Sigmoid colon (tissue), 7 donors: ENCODE data around the gene ITIH4. TPM values are rescaled to one million over a fixed set of nuclear protein-coding genes. Genes with fewer than 3 reads are reported as not detected.

ENCODE experiments used
- DNase-seq: peaks from one replicate; pipeline ENCODE4 v3.0.0-alpha.2; 2019
- H3K27ac ChIP-seq, 4 donors: fragments of 200-600 bp; sonication (generic); one replicate each; pipeline ENCODE4 v1.5.1; 2016 to 2019; ENCODE audit warnings: mild to moderate bottlenecking in 1 of 4
- H3K27me3 ChIP-seq, 3 donors: fragments of 200-600 bp; sonication (generic); one replicate each; pipeline ENCODE4 v1.5.1; 2019; ENCODE audit warnings: mild to moderate bottlenecking in 1 of 3
- H3K36me3 ChIP-seq, 4 donors: fragments of 200-600 bp; sonication (generic); one replicate each; pipeline ENCODE4 v1.5.1; 2016 to 2019
- H3K4me1 ChIP-seq, 4 donors: fragments of 200-600 bp; sonication (generic); one replicate each; pipeline ENCODE4 v1.5.1; 2017 to 2019
- H3K4me3 ChIP-seq, 4 donors: fragments of 200-600 bp; sonication (generic); one replicate each; pipeline ENCODE4 v1.5.1; 2017 to 2019; ENCODE audit warnings: mild to moderate bottlenecking in 2 of 4, moderate library complexity in 1 of 4
- H3K9me3 ChIP-seq, 4 donors: fragments of 200-600 bp in 3 of 4; sonication (generic) in 3 of 4; one replicate each; pipeline versions ENCODE4 v1.5.1 to v1.6.1; 2013 to 2019
- CTCF ChIP-seq, 4 experiments: fragments of 450-650 bp in 3 of 4; fragments of 200-600 bp in 1 of 4; IDR thresholded peaks; one replicate each; pipeline ENCODE4 v1.5.1; 2016 to 2019; ENCODE audit warnings: antibody characterized with exemption in 4 of 4, mild to moderate bottlenecking in 3 of 4, moderate library complexity in 2 of 4
- EP300 ChIP-seq, 4 donors: sonication (generic); formaldehyde crosslinking; IDR thresholded peaks; one replicate each; pipeline ENCODE4 v1.6.1; 2017; ENCODE audit warnings: antibody characterized with exemption in 4 of 4
- POLR2A ChIP-seq, 2 donors: fragments of 450-650 bp; IDR thresholded peaks; one replicate each; pipeline ENCODE4 v1.6.1; 2016; ENCODE audit warnings: antibody characterized with exemption in 2 of 2, mild to moderate bottlenecking in 2 of 2, moderate library complexity in 2 of 2
- POLR2AphosphoS5 ChIP-seq, 4 donors: sonication (generic); formaldehyde crosslinking; IDR thresholded peaks; one replicate each; pipeline ENCODE4 v1.6.1; 2017; ENCODE audit warnings: antibody characterized with exemption in 4 of 4
- WGBS, 2 donors: extraction: QIAGEN DNeasy Blood & Tissue Kit; methylation state at CpG; one replicate each; pipeline ENCODE4 v1.1.7; 2013; 5-methylcytosine and 5-hydroxymethylcytosine counted together
- intact Hi-C: fragments of 100-400 bp; cut with DNase I; formaldehyde crosslinking; loops from one replicate; pipeline ENCODE4 v1.15.1; 2023
- polyA plus RNA-seq, 3 donors: library from polyadenylated mRNA; stranded (reverse); fragments of 200-250 nt; gene quantifications; one replicate each; pipeline ENCODE4 v1.2.3, GENCODE V29; 2013
- total RNA-seq, 4 donors: library from RNA; depleted of rRNA; stranded (reverse); fragments of >200 nt; gene quantifications; one replicate each; pipeline ENCODE4 v1.1.0, GENCODE V29; 2016
- donor health status: healthy with polysubstance abuse.
- donor health status: Bipolar disorder and iron deficiency.
- donor health status: healthy.

ITIH4 gene
- total and polyA plus RNA-seq, 7 donors = 2.5 to 12.2 (median 5.6) TPM; not detected in 2

- no peaks in the 10 kb centered on the region for H3K9me3 ChIP-seq
- no peaks in the 10 kb centered on the region for H3K27me3 ChIP-seq
- intact Hi-C loops = loop anchor here (5.0 to 10.0 kb wide), 4 partner anchors 51 to 226 kb away; partner anchors contain the start of genes NEK4 and STIMATE
- TF ChIP-seq POLR2A (IDR thresholded peaks at IDR 0.05) (no peak), CTCF (IDR thresholded peaks at IDR 0.05) (peak in 2 of 4 experiments; percentile 26 to 50), POLR2AphosphoS5 (IDR thresholded peaks at IDR 0.05) (no peak)
- H3K27ac ChIP-seq = peak overlapping the region; percentile 67 to 79 (median 74)
- whole genome bisulfite sequencing, 2 donors = 71 to 82% methylated on average over 7 of the region's 7 CpGs
- H3K4me1 ChIP-seq = peaks cover 0 to 50% (median 30%) of the 10 kb centered on the region in 4 donors
- no peak overlapping the region for H3K4me3 ChIP-seq
- DNase-seq = no peak
- peaks cover 7 to 65% (median 20%) of the 10 kb centered on the region in 4 donors for H3K36me3 ChIP-seq
Observed at GRCh38 chr3:52845691-52846431, 15.4 kb upstream of the ITIH4 start.

- no peak overlapping the region for H3K4me3 ChIP-seq
- 32 to 58% methylated on average over 6 of the region's 6 CpGs for WGBS, 2 donors
Observed at GRCh38 chr3:52845157-52845556, 14.7 kb upstream of the ITIH4 start.

GRCh38 chr3:52844290-52844975, 14.0 kb upstream of the ITIH4 start:
- intact Hi-C loops = loop anchor here (10.0 kb wide), 1 partner anchor 90 kb away; no protein-coding TSS in a partner anchor
- Histone ChIP-seq H3K27me3 (no peaks in the 10 kb centered on the region), H3K36me3 (peaks cover 7 to 74% (median 16%) of the 10 kb centered on the region in 4 donors), H3K4me1 (peaks cover 0 to 50% (median 30%) of the 10 kb centered on the region in 4 donors), H3K4me3 (no peak overlapping the region), H3K27ac (peak overlapping the region; percentile 67 to 79 (median 74)), H3K9me3 (no peaks in the 10 kb centered on the region)
- no peak for DNase-seq
- 80 to 91% methylated on average over 18 of the region's 18 CpGs for WGBS, 2 donors
- TF ChIP-seq CTCF (IDR thresholded peaks at IDR 0.05) = no peak
- TF ChIP-seq POLR2A (IDR thresholded peaks at IDR 0.05) = no peak
- TF ChIP-seq EP300 (IDR thresholded peaks at IDR 0.05) = no peak
- TF ChIP-seq POLR2AphosphoS5 (IDR thresholded peaks at IDR 0.05) = no peak

More at GRCh38 chr3:52845157-52845556, 14.7 kb upstream of the ITIH4 start:
- intact Hi-C loops = loop anchor here (5.0 to 10.0 kb wide), 4 partner anchors 52 to 227 kb away; partner anchors contain the start of genes NEK4 and STIMATE
- peaks cover 7 to 72% (median 21%) of the 10 kb centered on the region in 4 donors for H3K36me3 ChIP-seq
- peaks cover 0 to 50% (median 30%) of the 10 kb centered on the region in 4 donors for H3K4me1 ChIP-seq
- TF ChIP-seq POLR2AphosphoS5 (IDR thresholded peaks at IDR 0.05) (peak in 3 of 4 donors; percentile 29 to 46 (median 31)), POLR2A (IDR thresholded peaks at IDR 0.05) (no peak)
- no peaks in the 10 kb centered on the region for H3K27me3 ChIP-seq
- H3K27ac ChIP-seq = peak overlapping the region; percentile 67 to 79 (median 74)
- peak; percentile 90 for DNase-seq
- no peaks in the 10 kb centered on the region for H3K9me3 ChIP-seq

GRCh38 chr3:52843881-52844280, 13.4 kb upstream of the ITIH4 start:
- TF ChIP-seq POLR2AphosphoS5 (IDR thresholded peaks at IDR 0.05) = no peak
- TF ChIP-seq CTCF (IDR thresholded peaks at IDR 0.05) = no peak
- no peak for TF ChIP-seq EP300 (IDR thresholded peaks at IDR 0.05)
- no peak for TF ChIP-seq POLR2A (IDR thresholded peaks at IDR 0.05)
- no peaks in the 10 kb centered on the region for H3K27me3 ChIP-seq
- H3K9me3 ChIP-seq = no peaks in the 10 kb centered on the region
- DNase-seq = no peak
- intact Hi-C loops = loop anchor here (10.0 kb wide), 1 partner anchor 91 kb away; no protein-coding TSS in a partner anchor
- peaks cover 0 to 45% (median 30%) of the 10 kb centered on the region in 4 donors for H3K4me1 ChIP-seq
- WGBS, 2 donors = 86 to 95% methylated on average over 2 of the region's 2 CpGs
- H3K4me3 ChIP-seq = no peak overlapping the region
- peaks cover 4 to 74% (median 14%) of the 10 kb centered on the region in 4 donors for H3K36me3 ChIP-seq
- peak overlapping the region; percentile 67 to 79 (median 74) for H3K27ac ChIP-seq
